Progenitor cell of endocrine pancreas (in vitro differentiated cells): ENCODE measurements around the gene EPS8L2. TPM values are rescaled to one million over a fixed set of nuclear protein-coding genes. Genes with fewer than 3 reads are reported as not detected.

Experiments used
- DNase-seq: peaks from one replicate; pipeline ENCODE4 v3.0.0; 2021; ENCODE audit warnings: low spot score; ENCODE audit not compliant: unreplicated experiment
- H3K27ac Mint-ChIP-seq: 2 replicates; pipeline ENCODE4 v1.8.0; 2021; ENCODE audit warnings: mild to moderate bottlenecking, moderate library complexity, mixed read lengths
- H3K27me3 Mint-ChIP-seq: 2 replicates; pipeline ENCODE4 v1.8.0; 2021; ENCODE audit warnings: mixed read lengths
- H3K36me3 Mint-ChIP-seq: 2 replicates; pipeline ENCODE4 v1.8.0; 2022; ENCODE audit warnings: mixed read lengths; ENCODE audit not compliant: insufficient read depth
- H3K4me1 Mint-ChIP-seq: 2 replicates; pipeline ENCODE4 v1.8.0; 2021; ENCODE audit warnings: low read depth, mixed read lengths
- H3K4me3 Mint-ChIP-seq: 2 replicates; pipeline ENCODE4 v1.8.0; 2021; ENCODE audit warnings: low read depth, mild to moderate bottlenecking, moderate library complexity, mixed read lengths
- H3K9me3 Mint-ChIP-seq: 2 replicates; pipeline ENCODE4 v1.8.0; 2021; ENCODE audit warnings: low read depth, mixed read lengths
- CTCF ChIP-seq: fragments of 200-600 bp; sonication (generic); IDR thresholded peaks from one replicate; pipeline ENCODE4 v1.5.0; 2021; ENCODE audit warnings: antibody characterized with exemption, mild to moderate bottlenecking; ENCODE audit not compliant: unreplicated experiment
- total RNA-seq: library from RNA; stranded (reverse); gene quantifications from 2 replicates; pipeline ENCODE4 v1.2.1, GENCODE V29; 2021

Gene EPS8L2
- total RNA-seq, 1 donor from 2014 or later = 100.0 TPM

GRCh38 chr11:719214-720016, 13.4 kb downstream of the EPS8L2 start:
- H3K27me3 Mint-ChIP-seq = peaks cover 9% of the 10 kb centered on the region
- no peak for TF ChIP-seq CTCF
- no peak overlapping the region for H3K27ac Mint-ChIP-seq
- H3K4me3 Mint-ChIP-seq = no peak overlapping the region
- peaks cover 6% of the 10 kb centered on the region for H3K9me3 Mint-ChIP-seq
- H3K36me3 Mint-ChIP-seq = peaks cover 12% of the 10 kb centered on the region
- DNase-seq = no peak
- H3K4me1 Mint-ChIP-seq = peaks cover 2% of the 10 kb centered on the region

DNA sequence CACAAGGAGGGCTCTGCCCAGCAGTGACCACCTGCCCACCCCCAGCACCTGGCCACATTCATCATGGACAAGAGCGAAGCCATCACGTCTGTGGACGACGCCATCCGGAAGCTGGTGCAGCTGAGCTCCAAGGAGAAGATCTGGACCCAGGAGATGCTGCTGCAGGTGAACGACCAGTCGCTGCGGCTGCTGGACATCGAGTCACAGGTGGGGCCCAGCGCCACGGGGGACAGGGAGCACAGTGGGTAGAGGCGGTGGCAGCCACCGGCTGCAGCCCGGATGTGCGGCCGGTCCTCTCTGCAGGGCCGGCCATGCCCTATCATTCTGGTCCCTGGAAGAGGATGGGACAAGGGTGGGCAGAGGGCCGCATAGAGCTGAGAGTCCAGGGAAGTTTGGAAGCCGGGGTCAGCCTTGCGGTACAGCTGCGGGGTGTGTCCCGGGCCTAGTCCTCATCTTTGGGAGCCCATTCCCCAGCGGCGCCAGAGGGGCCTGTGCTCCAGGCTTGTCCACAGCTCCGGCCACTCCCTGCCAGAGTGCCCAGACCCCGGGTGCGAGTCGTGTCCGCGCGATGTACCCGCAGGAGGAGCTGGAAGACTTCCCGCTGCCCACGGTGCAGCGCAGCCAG, 14.1 kb downstream of the EPS8L2 start:
- TF ChIP-seq CTCF = no peak
- peaks cover 2% of the 10 kb centered on the region for H3K4me1 Mint-ChIP-seq
- H3K36me3 Mint-ChIP-seq = peaks cover 9% of the 10 kb centered on the region
- peaks cover 3% of the 10 kb centered on the region for H3K9me3 Mint-ChIP-seq
- H3K27ac Mint-ChIP-seq = no peak overlapping the region
- DNase-seq = no peak
- H3K4me3 Mint-ChIP-seq = no peak overlapping the region
- peaks cover 11% of the 10 kb centered on the region for H3K27me3 Mint-ChIP-seq

GRCh38 chr11:720642-721246, 14.7 kb downstream of the EPS8L2 start:
- Mint-ChIP-seq H3K27me3 (peaks cover 11% of the 10 kb centered on the region), H3K27ac (no peak overlapping the region), H3K4me3 (no peak overlapping the region), H3K36me3 (peaks cover 6% of the 10 kb centered on the region), H3K9me3 (no peaks in the 10 kb centered on the region), H3K4me1 (peaks cover 1% of the 10 kb centered on the region)
- no peak for DNase-seq
- TF ChIP-seq CTCF = no peak

- H3K4me3 Mint-ChIP-seq = no peak overlapping the region
- peaks cover 1% of the 10 kb centered on the region for H3K4me1 Mint-ChIP-seq
- H3K27ac Mint-ChIP-seq = no peak overlapping the region
- peaks cover 6% of the 10 kb centered on the region for H3K36me3 Mint-ChIP-seq
- no peaks in the 10 kb centered on the region for H3K9me3 Mint-ChIP-seq
- peaks cover 11% of the 10 kb centered on the region for H3K27me3 Mint-ChIP-seq
- DNase-seq = no peak
- TF ChIP-seq CTCF = no peak
Measured at GRCh38 chr11:721247-721740, 15.3 kb downstream of the EPS8L2 start.

DNA sequence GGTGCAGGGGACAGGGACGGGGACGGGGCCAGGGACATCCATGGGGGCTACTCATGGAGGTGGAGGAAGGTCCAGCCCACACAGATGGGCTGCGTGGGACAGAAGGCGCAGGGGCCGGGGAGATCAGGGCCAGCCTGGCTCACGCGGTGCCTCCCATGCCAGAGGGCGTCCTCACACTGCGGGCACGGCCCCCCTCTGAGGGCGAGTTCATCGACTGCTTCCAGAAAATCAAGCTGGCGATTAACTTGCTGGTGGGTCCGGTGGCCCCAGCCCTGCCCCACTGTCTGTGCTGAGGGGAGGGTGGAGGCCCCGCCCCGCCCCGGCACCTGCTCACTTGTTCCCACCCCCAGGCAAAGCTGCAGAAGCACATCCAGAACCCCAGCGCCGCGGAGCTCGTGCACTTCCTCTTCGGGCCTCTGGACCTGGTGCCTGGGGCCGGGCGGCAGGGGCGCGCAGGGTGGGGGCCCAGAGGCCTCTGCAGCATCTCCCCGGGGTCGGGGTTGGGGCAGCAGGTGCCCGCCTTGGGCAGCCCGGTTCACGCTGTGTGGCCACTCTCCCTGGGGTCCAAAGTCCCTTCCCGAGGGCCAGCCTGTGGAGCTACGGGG, 15.8 kb downstream of the EPS8L2 start:
- H3K36me3 Mint-ChIP-seq = peaks cover 6% of the 10 kb centered on the region
- no peak overlapping the region for H3K4me3 Mint-ChIP-seq
- H3K9me3 Mint-ChIP-seq = no peaks in the 10 kb centered on the region
- no peak for DNase-seq
- peaks cover 11% of the 10 kb centered on the region for H3K27me3 Mint-ChIP-seq
- no peak overlapping the region for H3K27ac Mint-ChIP-seq
- peaks cover 1% of the 10 kb centered on the region for H3K4me1 Mint-ChIP-seq
- no peak for TF ChIP-seq CTCF
